Measurements from ENCODE around the gene DDX43.

GRCh38 chr6:73435236-73435635, 40.6 kb downstream of the DDX43 start:
- TF ChIP-seq CTCF (conservative IDR thresholded peaks at IDR 0.05; ENCODE audit: low read depth, low read length) (no peak), EZH2 (IDR thresholded peaks at IDR 0.05; ENCODE audit: borderline replicate concordance, low read depth, low read length, poor library complexity, severe bottlenecking) (no peak)
